Caki2 (cell line): ENCODE data around the gene DPY19L1. TPM values are rescaled to one million over a fixed set of nuclear protein-coding genes. Genes with fewer than 3 reads are reported as not detected.
"Not testable (repeated sequence)": the region's sequence is repeated elsewhere in the genome, so short reads cannot be mapped to it uniquely, and the experiment has no call there.

Experiments used
- DNase-seq: peaks from one replicate; pipeline ENCODE4 v3.0.0-alpha.2; 2015; ENCODE audit warnings: low read depth
- in situ Hi-C: cut with HindIII; loops from 2 replicates; pipeline ENCODE4 v1.10.0; 2016; ENCODE audit warnings: low sequenced_read_pairs, low pct_unique_long_range_greater_than_20kb, mixed read lengths
- total RNA-seq: library from RNA; depleted of rRNA; stranded (reverse); fragments of >200 nt; shearing (Covaris generic); gene quantifications from 2 replicates; pipeline ENCODE4 v1.2.3, GENCODE V29; 2014; ENCODE audit warnings: low replicate concordance; rRNA removed

Gene DPY19L1
- total RNA-seq = 34.7 and 94.5 TPM in 2 replicates

GRCh38 chr7:35037211-35037525 is at the start of gene DPY19L1:
DPY19L1 (minus strand) TSS chr7:35037485; CDS start chr7:35037394, 91 bp downstream.
- in situ Hi-C loops = no loop called here
- DNase-seq = no peak

DNA sequence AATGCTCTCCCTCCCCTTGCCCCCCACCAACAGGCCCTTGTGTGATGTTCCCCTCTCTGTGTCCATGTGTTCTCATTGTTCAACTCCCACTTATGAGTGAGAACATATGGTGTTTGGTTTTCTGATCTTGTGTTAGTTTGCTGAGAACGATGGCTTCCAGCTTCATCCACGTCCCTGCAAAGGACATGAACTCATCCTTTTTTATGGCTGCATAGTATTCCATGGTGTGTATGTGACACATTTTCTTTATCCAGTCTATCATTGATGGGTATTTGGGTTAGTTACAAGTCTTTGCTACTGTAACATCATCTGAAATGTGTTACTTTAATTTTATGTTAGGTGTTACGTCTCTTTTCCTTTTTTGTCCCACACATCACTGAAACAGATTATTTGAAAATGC is 42.2 kb upstream of the DPY19L1 start:
- DNase-seq, in situ Hi-C loops: not testable (repeated sequence)

- in situ Hi-C loops, DNase-seq: not testable (repeated sequence)
Observed at GRCh38 chr7:35074008-35074407, 36.7 kb upstream of the DPY19L1 start.

DNA sequence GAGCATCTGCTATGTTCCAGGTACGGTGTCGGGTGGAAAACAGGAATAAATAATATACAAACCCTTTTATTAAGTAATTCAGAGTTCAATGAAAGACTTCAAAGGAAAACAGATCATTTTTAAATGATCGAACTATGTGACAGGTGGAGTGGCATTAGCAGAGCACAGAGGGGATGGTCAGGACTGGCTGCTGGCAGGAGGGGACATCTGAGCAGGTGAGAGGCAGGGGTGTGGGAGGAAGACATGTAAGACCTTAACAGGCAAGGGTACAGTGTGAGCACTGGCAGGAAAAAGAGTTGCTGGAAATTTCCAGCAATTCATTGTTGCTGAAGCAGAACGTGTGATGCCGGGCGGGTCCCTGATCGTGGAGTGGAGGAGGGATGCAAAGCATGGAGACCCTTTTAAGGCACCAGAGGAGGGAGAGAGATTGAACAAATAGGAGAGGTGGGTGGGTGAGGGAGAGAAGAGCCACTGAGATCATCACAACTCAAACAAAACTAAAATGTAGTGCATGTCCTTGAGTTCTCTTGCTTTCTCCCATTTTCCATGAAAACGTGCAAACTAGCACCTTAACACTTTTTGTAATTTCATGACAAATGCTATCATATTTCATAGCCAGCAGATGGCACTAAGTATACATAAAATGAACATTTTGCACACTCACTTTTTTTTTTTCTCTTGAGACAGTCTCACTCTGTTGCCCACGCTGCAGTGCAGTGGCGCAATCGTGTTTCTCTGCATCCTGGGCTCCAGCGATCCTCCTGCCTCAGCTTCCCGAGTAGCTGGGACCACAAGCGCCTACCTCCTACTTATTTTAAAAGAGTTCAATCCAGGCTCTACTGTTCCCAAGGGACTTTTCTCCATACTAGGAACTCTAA is 35.9 kb upstream of the DPY19L1 start:
- DNase-seq = peak; percentile 60
- in situ Hi-C loops = not testable (repeated sequence)

GRCh38 chr7:35069084-35069483 is 31.8 kb upstream of the DPY19L1 start:
- in situ Hi-C loops, DNase-seq: not testable (repeated sequence)

DNA sequence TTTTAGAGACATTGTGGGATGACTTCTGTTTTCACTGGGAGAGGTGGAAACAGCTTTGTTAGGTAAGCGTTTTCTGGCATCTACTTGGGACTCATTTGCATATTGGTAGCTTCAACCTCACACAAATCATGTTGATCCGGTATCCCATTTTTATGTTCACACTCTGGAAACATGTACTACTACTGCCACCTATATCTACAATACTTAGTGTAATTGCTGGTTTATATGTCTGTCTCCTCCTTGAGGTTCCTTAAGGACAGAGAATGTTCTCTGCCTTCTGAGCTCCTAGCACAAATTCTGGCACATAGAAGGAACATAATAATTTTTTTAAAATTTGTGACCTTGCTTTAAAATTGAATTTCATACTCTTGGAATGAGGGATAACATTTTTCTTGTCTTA is 28.1 kb upstream of the DPY19L1 start:
- in situ Hi-C loops, DNase-seq: not testable (repeated sequence)

- in situ Hi-C loops, DNase-seq: not testable (repeated sequence)
Observed at GRCh38 chr7:35058571-35058970, 21.3 kb upstream of the DPY19L1 start.

GRCh38 chr7:35057505-35058451 is 20.5 kb upstream of the DPY19L1 start:
- DNase-seq, in situ Hi-C loops: not testable (repeated sequence)

DNA sequence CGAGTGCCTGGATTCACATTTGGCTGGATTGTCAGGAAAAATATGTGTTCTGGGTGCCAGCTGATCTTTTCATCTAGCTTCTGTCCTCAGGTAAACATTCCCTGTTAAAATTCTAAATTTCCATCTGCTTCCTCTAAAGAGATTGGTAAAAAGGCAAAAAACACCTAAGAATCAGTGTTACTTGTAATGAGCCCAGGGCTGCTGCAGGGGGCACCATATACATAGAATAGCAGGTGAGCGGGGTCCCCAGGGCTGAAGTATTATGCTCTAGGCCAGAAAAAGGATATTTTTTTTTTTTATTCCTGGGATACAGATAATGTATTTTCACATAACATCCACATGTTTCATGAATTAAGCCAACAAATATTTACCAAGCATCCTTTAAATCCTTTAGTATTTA is 18.4 kb upstream of the DPY19L1 start:
- not testable (repeated sequence) for DNase-seq

GRCh38 chr7:35053488-35054175 is 16.3 kb upstream of the DPY19L1 start:
- DNase-seq, in situ Hi-C loops: not testable (repeated sequence)

More for the DNA sequence above, 18.4 kb upstream of the DPY19L1 start:
- in situ Hi-C loops = not testable (repeated sequence)

DNA sequence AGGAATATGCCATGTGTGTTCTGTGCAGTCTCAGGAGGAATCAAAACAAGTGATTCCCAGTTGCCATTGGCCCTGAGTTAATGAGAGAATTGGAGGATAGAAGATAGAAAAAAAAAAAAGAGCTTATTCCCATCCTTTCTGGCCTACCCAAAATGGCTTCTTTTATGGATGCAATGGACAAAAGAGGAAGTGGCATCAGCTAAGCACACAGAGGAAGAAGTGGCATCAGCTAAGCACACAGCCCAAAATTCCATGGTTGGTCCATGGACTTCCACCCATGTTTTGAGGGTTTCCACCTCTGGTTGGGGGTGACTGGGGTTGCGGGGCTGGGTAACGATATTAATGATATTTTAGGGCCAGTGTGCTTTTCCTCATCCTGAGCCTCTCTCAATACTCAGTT is 11.1 kb upstream of the DPY19L1 start:
- in situ Hi-C loops, DNase-seq: not testable (repeated sequence)

DNA sequence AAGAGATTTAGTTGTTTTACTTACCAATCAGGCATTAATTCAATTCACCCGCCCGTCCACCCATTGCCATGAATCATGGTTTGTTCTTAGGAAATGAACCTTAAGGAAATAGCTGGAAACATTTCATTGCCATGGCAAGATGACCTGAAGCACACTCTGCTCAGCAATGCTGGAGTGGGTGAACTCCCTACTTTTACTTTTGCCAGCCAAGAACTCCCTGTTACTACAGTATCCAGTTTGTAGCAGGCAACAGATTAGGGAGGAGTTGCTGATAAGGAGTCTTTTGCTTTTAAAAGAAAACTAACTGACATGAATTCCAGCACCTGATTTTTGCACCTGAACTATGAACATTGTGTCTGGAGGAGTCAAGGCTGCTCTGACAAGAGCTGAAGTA is 10.6 kb upstream of the DPY19L1 start:
- DNase-seq, in situ Hi-C loops: not testable (repeated sequence)

DNA sequence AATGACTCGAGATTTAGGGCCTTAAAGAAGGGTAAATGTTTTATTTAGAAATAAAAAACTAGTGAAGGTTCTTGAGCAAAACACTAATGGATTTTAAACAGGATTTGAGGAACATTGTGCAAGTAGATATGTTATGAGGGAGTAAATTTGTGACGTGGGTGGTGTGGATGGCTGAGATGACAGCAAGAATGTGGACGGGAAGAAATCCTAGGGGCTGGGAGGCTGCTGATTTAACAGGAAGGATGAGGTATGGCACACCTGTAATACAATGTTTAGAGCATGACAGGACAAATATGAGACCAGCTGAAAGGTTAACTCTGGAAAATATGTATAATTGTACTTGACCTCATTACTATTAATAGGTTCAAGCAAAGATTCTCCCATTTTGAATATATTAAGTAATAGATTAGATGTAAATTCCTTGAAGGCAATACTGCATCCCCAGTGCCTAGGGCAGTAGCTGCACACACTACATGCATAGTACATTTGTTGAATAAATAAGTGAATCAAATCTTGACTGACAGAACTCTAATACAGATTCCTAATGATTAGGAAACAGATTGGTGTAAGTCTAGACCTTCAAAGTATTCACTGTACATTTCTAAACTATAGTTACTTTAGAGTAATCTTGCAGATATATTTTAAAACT is 10.1 kb upstream of the DPY19L1 start:
- in situ Hi-C loops, DNase-seq: not testable (repeated sequence)

GRCh38 chr7:35043301-35043700 is 6.0 kb upstream of the DPY19L1 start:
- in situ Hi-C loops, DNase-seq: not testable (repeated sequence)

DNA sequence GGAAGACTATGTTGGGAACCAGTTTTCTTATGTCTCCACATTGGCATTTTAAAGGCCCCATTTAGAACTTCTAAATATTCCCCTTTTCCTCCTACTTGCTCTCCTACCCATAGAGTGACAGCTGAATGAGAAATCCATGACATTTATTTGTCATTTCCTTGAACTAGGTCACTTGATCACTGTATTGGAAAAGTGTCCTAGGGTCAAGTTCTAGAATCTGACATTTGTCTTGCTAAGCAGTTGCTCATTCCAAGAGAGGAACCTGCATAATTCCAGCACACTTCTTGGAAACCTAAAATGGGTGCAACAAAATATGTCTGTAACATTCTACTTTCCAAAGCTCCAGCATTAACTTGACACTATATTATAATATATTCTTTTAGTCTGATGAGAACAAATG is 3.6 kb upstream of the DPY19L1 start:
- in situ Hi-C loops = no loop called here
- no peak for DNase-seq

- in situ Hi-C loops = no loop called here
- DNase-seq = no peak
Observed at GRCh38 chr7:35039343-35039742, 2.1 kb upstream of the DPY19L1 start.

DNA sequence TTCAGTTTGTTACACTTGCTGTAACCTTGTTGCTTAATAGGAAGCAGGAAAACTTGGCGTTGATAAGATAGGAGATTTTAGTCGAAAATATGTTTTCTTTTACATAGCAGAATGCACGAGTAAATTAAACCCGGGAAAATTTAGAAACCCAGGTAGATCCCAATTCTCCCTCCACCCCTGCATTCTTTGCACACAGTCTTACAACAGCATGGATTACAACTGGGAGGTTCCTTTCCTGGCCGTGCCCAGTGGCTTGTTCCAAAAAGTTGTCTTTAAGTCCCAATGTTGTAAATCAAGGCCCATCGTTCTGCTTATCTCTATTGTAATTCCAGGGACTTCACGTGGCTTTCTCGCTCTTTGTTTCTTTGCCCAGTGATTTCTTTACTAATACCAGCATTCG is 1.1 kb upstream of the DPY19L1 start:
- DNase-seq = no peak
- in situ Hi-C loops = no loop called here
